GM18499 (cell line): ENCODE measurements around the gene GBP3.
A peak's percentile ranks its signal among the peaks of the same experiment; 100 is the strongest.
"Not testable (repeated sequence)": the region's sequence is repeated elsewhere in the genome, so short reads cannot be mapped to it uniquely, and the experiment has no call there.

Experiments
- ATAC-seq: cut with Tn5 transposase; IDR thresholded peaks from one replicate; pipeline ENCODE4 v1.9.1; 2021; ENCODE audit warnings: moderate number of reproducible peaks; ENCODE audit not compliant: insufficient read depth, unreplicated experiment

Gene GBP3

GRCh38 chr1:89022167-89022959 is at the start of gene GBP3:
GBP3 (minus strand) TSS chr1:89022866; CDS start chr1:89020721, 2,145 bp downstream.
- peak; percentile 83 for ATAC-seq

DNA sequence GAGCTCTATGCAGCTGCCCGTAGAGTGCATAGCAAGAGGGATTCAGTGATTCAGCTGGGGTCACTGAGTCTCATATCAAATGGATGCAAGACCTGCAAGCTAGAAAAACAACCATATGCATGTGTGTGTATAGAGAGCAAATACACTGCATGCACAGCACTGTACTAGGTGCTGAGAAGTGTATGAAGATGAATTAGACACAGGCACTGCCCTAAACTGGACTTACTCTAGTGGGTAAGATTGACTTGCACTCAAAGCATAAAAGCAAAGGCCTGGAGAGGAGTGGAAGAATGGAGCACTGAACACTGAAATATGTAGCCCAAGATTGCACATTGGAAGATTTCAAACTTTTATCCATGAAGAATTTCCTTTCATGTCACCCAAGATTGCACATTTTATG is 47.8 kb upstream of the GBP3 start:
- no peak for ATAC-seq

DNA sequence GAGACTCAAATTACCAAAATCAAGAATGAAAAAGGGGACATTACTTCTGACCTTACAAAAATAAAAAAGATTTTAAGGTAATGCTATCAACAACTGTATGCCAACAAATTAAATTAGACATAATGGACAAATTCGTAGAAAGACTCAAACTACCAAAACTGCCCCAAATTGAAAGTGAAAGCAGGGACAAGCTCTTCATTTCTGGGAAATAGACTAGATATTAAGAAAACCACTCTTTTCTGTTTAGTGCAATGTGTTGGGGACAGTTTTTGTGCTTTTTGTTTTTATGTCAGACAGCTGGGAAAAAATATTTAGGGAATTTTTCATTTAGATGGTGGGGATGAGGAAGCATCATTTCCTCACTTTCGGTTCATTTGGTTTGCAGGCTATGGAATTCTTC is 47.3 kb upstream of the GBP3 start:
- no peak for ATAC-seq

DNA sequence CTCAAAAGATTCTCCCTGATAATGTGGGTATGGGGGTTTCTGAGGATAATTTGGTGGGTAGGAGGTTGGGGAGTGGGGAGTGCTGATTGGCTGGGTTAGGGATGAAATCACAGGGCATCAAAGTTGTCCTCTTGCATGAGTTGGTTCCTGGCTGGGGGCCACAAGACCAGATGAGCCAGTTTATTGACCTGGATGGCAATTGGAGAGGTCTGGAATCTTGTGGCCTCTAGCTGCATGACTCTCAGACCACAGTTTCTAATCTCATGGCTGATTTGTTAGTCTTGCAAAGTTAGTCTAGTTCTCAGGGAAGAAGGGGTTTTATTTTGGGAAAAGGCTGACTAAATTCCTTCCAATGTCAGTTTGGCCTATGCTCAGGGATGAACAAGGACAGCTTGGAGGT is 45.6 kb upstream of the GBP3 start:
- ATAC-seq = no peak

GRCh38 chr1:89065079-89065868 is 42.6 kb upstream of the GBP3 start, which contains the start of gene GBP1:
GBP1 (minus strand) TSS chr1:89065208; CDS start chr1:89063234, 1,974 bp downstream.
- ATAC-seq = no peak

GRCh38 chr1:89064632-89065031 is 42.0 kb upstream of the GBP3 start:
- no peak for ATAC-seq

- ATAC-seq = no peak
Observed at GRCh38 chr1:89063094-89063493, 40.4 kb upstream of the GBP3 start.

DNA sequence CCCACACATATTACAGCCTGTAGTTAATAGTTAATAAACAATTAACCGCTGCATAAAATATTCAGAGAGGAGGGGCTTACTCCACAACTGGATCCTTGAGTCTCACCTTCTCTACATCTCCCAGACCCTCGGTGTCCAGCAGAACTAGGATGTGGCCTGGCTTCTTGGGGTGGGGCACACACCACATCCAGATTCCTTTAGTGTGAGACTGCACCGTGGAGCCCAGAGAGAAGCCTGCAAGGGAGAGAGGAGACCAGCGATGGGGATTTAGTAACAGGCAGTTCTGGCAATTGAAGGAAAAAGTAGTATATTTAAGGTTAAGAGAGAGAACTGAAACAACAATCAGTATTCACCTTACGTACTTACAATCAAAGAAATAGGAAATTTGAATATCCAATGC is 37.4 kb upstream of the GBP3 start:
- ATAC-seq = no peak

- no peak for ATAC-seq
Observed at GRCh38 chr1:89051955-89052312, 29.3 kb upstream of the GBP3 start.

- no peak for ATAC-seq
Observed at GRCh38 chr1:89051300-89051954, 28.8 kb upstream of the GBP3 start.

- ATAC-seq = no peak
Observed at GRCh38 chr1:89050649-89051033, 28.0 kb upstream of the GBP3 start.

- ATAC-seq = not testable (repeated sequence)
Observed at GRCh38 chr1:89049901-89050648, 27.4 kb upstream of the GBP3 start.

DNA sequence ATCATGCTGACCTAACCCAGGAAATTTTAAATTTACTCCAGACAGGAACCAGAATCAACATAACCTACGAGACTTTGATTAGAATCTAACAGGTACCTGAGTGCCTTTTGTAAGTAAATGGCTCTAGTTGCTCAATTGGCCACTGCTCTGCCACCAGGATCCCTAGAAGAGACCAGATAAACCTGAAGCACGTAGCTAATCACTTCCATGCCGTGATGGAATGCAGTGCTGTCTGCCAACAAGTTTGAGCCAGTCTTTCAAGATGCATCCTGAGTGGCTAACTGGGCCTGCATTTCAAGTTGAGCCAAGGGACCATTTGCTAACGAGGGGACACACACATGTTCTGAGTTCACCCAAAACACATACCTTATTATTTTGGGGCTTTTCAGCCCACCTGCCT is 26.5 kb upstream of the GBP3 start:
- ATAC-seq = not testable (repeated sequence)

DNA sequence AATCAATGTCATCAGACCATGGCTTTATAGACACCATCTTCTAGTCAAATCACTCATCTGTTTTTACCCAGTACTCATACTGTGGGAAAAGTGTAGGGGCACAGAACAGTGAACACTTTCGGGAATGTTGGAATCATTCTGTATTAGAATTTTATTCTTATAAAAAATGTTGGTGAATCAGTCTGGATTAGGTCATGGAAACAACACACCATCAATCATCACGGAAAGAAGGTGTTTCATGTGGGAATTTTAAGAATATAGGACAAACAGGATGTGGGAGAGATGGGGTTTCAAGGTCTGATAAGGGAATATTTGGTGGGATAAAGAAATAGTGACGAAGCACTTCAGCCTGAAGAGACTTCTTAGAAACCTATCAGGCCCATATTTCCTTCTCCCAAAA is 25.1 kb upstream of the GBP3 start:
- no peak for ATAC-seq

DNA sequence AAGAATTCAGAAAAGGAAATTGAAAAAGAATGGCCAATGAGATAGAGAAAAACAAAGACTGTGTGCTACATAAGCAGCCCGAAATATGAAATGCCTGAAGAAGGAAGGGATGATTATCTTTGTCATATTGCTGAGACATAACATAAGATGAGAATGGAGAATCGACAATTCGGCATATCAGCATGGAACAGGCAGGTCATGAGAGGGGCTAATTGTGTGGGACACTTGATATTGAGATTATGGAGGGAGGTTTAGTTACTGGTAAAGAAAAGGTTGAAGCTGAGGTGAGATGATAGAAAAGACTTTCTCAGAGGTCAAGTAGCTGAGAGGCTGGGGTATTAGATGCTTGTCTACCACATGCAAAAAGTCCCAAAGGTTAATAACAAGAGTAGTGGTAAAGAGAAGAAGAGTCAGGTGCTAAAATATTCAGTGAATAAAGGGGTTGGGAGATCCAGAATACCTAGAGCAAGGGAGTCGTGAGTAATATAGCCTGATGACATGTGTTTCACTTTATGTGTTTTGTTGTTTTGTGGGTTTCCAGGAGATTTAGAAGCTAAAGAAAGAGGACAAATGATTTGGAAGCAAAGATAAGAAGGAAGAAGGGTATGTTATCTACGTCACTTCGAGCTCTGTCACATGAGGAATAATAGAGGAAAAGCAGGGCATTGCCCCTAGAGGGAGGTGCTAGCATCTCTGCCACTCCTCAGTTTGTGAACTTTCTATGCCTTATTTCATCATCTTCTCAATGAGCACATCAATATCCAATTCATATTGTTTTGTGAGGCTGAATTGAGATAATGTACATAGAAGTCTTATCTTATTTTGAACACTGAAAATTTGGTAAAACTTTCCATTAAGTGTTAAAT is 23.9 kb upstream of the GBP3 start:
- ATAC-seq = not testable (repeated sequence)

GRCh38 chr1:89044970-89045721 is 22.5 kb upstream of the GBP3 start:
- no peak for ATAC-seq

DNA sequence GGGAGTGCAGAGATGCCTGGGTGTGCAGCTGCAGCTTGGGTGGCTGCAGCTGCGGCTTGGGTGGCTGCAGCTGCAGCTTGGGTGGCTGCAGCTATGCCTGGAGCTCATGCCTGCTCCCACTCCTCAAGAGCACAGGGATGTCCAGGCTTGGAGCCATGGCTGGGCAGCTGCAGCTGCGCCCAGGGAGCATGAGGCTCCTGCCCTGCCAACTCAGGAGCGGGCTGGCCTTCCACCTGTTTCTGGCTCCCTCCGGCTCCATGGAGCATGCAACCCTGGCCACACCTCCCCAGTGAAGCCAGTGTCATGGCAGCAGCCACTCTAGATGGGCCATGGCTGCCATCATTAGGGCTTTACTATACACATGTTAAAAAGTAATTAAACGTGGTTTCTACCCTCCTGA is 21.3 kb upstream of the GBP3 start:
- ATAC-seq = no peak

DNA sequence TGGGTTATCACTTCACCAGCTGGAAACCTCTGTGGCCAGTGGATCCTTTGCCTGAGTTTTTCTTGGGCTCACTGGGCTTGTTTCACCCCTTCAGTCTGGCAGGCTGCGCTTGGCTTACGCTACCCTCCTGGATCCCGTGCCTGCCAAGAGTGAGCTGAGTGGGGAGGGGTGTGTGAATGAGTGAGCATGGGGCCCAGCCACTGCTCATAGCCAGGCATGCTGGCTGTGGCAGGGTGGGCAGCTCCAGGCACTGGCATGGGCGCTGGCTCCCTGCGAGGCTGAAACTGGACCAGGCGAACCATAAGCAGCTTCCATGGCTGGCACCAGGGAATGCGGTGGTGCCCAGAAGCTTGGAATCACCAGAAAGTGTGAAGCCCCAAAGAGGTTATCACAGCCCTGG is 19.8 kb upstream of the GBP3 start:
- no peak for ATAC-seq

DNA sequence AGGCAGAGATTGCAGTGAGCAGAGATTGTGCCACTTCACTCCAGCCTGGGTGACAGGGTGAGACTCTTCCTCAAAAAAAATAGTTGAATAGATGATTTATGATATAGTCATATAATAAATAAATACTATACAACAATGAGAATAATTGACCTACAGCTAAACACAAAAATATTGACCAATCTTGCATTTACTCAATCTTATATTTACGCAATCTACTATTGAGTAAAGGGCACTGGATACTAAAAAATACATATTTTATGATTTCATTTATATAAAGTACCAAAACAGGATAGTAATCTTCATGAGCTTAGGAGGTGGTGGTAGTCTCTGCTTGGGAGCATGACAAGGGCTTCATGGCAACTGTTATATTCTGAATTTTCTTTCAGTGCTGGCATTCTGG is 19.1 kb upstream of the GBP3 start:
- ATAC-seq = no peak
